Sigmoid colon (tissue), 7 donors: ENCODE data around the gene SMAD9. TPM values are rescaled to one million over a fixed set of nuclear protein-coding genes. Genes with fewer than 3 reads are reported as not detected.

Experiments used
- DNase-seq: peaks from one replicate; pipeline ENCODE4 v3.0.0-alpha.2; 2019
- H3K27ac ChIP-seq, 4 donors: fragments of 200-600 bp; sonication (generic); one replicate each; pipeline ENCODE4 v1.5.1; 2016 to 2019; ENCODE audit warnings: mild to moderate bottlenecking in 1 of 4
- H3K27me3 ChIP-seq, 3 donors: fragments of 200-600 bp; sonication (generic); one replicate each; pipeline ENCODE4 v1.5.1; 2019; ENCODE audit warnings: mild to moderate bottlenecking in 1 of 3
- H3K36me3 ChIP-seq, 4 donors: fragments of 200-600 bp; sonication (generic); one replicate each; pipeline ENCODE4 v1.5.1; 2016 to 2019
- H3K4me1 ChIP-seq, 4 donors: fragments of 200-600 bp; sonication (generic); one replicate each; pipeline ENCODE4 v1.5.1; 2017 to 2019
- H3K4me3 ChIP-seq, 4 donors: fragments of 200-600 bp; sonication (generic); one replicate each; pipeline ENCODE4 v1.5.1; 2017 to 2019; ENCODE audit warnings: mild to moderate bottlenecking in 2 of 4, moderate library complexity in 1 of 4
- H3K9me3 ChIP-seq, 4 donors: fragments of 200-600 bp in 3 of 4; sonication (generic) in 3 of 4; one replicate each; pipeline versions ENCODE4 v1.5.1 to v1.6.1; 2013 to 2019
- EP300 ChIP-seq, 4 donors: sonication (generic); formaldehyde crosslinking; IDR thresholded peaks; one replicate each; pipeline ENCODE4 v1.6.1; 2017; ENCODE audit warnings: antibody characterized with exemption in 4 of 4
- POLR2A ChIP-seq, 2 donors: fragments of 450-650 bp; IDR thresholded peaks; one replicate each; pipeline ENCODE4 v1.6.1; 2016; ENCODE audit warnings: antibody characterized with exemption in 2 of 2, mild to moderate bottlenecking in 2 of 2, moderate library complexity in 2 of 2
- POLR2AphosphoS5 ChIP-seq, 4 donors: sonication (generic); formaldehyde crosslinking; IDR thresholded peaks; one replicate each; pipeline ENCODE4 v1.6.1; 2017; ENCODE audit warnings: antibody characterized with exemption in 4 of 4
- WGBS, 2 donors: extraction: QIAGEN DNeasy Blood & Tissue Kit; methylation state at CpG; one replicate each; pipeline ENCODE4 v1.1.7; 2013; 5-methylcytosine and 5-hydroxymethylcytosine counted together
- intact Hi-C: fragments of 100-400 bp; cut with DNase I; formaldehyde crosslinking; loops from one replicate; pipeline ENCODE4 v1.15.1; 2023
- polyA plus RNA-seq, 3 donors: library from polyadenylated mRNA; stranded (reverse); fragments of 200-250 nt; gene quantifications; one replicate each; pipeline ENCODE4 v1.2.3, GENCODE V29; 2013
- total RNA-seq, 4 donors: library from RNA; depleted of rRNA; stranded (reverse); fragments of >200 nt; gene quantifications; one replicate each; pipeline ENCODE4 v1.1.0, GENCODE V29; 2016
- TF ChIP-seq, protein P1 (sequence below), 4 experiments: fragments of 450-650 bp in 3 of 4; fragments of 200-600 bp in 1 of 4; IDR thresholded peaks; one replicate each; pipeline ENCODE4 v1.5.1; 2016 to 2019; ENCODE audit warnings: antibody characterized with exemption in 4 of 4, mild to moderate bottlenecking in 3 of 4, moderate library complexity in 2 of 4
- donor health status: healthy with polysubstance abuse.
- donor health status: Bipolar disorder and iron deficiency.
- donor health status: healthy.

Gene SMAD9
- total and polyA plus RNA-seq, 7 donors: 1.2 to 33.3 (median 21.7) TPM

DNA sequence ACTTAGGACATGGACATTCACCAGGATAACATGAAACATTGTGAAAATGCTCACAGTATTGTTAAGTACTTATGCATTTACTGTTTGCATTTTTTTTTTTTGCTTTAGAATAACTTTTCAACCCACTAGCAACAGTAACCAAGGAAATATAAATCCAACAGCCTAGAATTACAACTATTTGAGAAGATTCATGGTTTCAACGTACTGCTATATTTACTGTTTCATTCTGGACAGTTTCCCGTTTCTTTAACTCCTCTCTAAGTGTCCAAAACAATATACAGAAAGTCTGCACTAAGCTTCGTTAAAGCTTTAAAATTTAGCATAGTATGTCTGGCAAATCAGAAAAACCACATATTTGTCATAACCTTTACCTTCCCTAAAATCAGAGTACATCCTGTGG lies 2.7 kb downstream of the SMAD9 start:
- peaks cover 0 to 55% (median 41%) of the 10 kb centered on the region in 4 donors for H3K4me1 ChIP-seq
- DNase-seq: no peak
- intact Hi-C loops: loop anchor here (5.0 kb wide), 2 partner anchors 80 to 100 kb away; partner anchors contain the start of genes ALG5 and RFXAP
- H3K9me3 ChIP-seq: no peaks in the 10 kb centered on the region
- no peaks in the 10 kb centered on the region for H3K36me3 ChIP-seq
- TF ChIP-seq, protein P1, sequence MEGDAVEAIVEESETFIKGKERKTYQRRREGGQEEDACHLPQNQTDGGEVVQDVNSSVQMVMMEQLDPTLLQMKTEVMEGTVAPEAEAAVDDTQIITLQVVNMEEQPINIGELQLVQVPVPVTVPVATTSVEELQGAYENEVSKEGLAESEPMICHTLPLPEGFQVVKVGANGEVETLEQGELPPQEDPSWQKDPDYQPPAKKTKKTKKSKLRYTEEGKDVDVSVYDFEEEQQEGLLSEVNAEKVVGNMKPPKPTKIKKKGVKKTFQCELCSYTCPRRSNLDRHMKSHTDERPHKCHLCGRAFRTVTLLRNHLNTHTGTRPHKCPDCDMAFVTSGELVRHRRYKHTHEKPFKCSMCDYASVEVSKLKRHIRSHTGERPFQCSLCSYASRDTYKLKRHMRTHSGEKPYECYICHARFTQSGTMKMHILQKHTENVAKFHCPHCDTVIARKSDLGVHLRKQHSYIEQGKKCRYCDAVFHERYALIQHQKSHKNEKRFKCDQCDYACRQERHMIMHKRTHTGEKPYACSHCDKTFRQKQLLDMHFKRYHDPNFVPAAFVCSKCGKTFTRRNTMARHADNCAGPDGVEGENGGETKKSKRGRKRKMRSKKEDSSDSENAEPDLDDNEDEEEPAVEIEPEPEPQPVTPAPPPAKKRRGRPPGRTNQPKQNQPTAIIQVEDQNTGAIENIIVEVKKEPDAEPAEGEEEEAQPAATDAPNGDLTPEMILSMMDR (IDR thresholded peaks at IDR 0.05): no peak
- TF ChIP-seq POLR2AphosphoS5 (IDR thresholded peaks at IDR 0.05): no peak
- TF ChIP-seq EP300 (IDR thresholded peaks at IDR 0.05): no peak
- TF ChIP-seq POLR2A (IDR thresholded peaks at IDR 0.05): no peak
- H3K4me3 ChIP-seq: no peak overlapping the region
- H3K27me3 ChIP-seq: no peaks in the 10 kb centered on the region
- peak overlapping the region in 3 of 4 donors; percentile 89 for H3K27ac ChIP-seq
- 24 to 61% methylated on average over 3 of the region's 3 CpGs for WGBS, 2 donors

DNA sequence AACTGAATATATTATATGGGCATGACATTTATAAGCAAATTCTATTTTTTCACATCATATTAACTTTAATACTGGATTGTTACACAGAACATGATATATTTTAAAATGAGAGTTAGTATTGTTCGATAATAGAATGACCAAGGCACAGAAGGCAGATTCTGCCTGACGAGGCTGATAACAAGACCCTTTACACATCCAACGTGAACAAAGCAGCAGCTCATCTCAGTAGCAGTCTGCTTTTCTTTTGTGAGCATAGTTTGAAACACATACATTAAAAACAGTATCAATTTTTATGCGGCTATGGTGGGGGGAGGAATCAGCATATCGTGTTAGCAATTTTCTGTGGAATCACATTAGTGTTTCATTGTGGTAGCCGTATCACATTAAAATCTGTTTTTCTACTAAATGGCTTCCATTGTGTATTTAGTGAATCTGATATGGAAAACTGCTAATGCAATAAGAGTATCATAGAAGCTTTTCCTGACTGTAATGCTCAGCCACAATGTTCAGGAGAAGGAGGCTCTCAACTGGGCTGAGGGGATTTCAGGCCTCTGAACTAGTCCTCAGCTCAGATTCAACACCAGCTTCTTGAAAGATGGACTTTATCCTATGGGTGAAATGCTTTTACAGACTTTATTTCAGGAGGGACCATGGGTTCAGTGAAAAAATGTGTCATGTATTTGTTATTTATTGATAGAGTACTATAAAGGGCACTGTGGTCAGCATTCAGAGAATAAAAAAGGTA lies 4.0 kb downstream of the SMAD9 start:
- TF ChIP-seq POLR2AphosphoS5 (IDR thresholded peaks at IDR 0.05) (no peak), EP300 (IDR thresholded peaks at IDR 0.05) (no peak), POLR2A (IDR thresholded peaks at IDR 0.05) (no peak)
- TF ChIP-seq, protein P1 (IDR thresholded peaks at IDR 0.05): no peak
- 92 to 95% methylated on average over 6 of the region's 6 CpGs for WGBS, 2 donors
- no peak for DNase-seq
- H3K4me1 ChIP-seq: peaks cover 0 to 54% (median 39%) of the 10 kb centered on the region in 4 donors
- H3K27ac ChIP-seq: peak overlapping the region in 3 of 4 donors; percentile 89
- no peaks in the 10 kb centered on the region for H3K36me3 ChIP-seq
- H3K27me3 ChIP-seq: no peaks in the 10 kb centered on the region
- no peak overlapping the region for H3K4me3 ChIP-seq
- no peaks in the 10 kb centered on the region for H3K9me3 ChIP-seq
- intact Hi-C loops: loop anchor here (5.0 kb wide), 2 partner anchors 81 to 99 kb away; partner anchors contain the start of genes ALG5 and RFXAP

DNA sequence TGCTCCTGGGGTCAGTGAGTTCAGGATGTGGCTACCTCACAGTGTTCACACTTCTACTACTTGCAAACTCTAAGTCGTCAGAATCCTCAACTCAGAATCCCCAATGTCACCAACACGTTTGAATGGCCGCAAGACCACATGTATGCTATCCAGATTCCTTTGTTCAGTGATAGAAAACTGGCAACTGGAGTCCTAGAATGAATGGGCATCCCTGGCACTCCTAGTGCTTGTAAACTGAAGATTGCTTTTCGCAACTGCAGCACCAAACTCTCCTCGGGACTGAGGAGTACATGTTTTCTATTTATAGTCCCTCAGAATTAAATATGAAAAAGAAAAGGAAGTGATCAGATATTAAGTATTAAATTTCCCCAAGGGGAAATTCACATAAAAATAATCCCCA lies 4.9 kb downstream of the SMAD9 start:
- peak overlapping the region in 1 of 4 donors; percentile 2 for H3K27ac ChIP-seq
- WGBS, 2 donors: 73 to 75% methylated on average over 5 of the region's 5 CpGs
- H3K36me3 ChIP-seq: no peaks in the 10 kb centered on the region
- TF ChIP-seq POLR2A (IDR thresholded peaks at IDR 0.05): no peak
- no peak for TF ChIP-seq POLR2AphosphoS5 (IDR thresholded peaks at IDR 0.05)
- H3K4me3 ChIP-seq: no peak overlapping the region
- intact Hi-C loops: loop anchor here (5.0 kb wide), 2 partner anchors 82 to 98 kb away; partner anchors contain the start of genes ALG5 and RFXAP
- peaks cover 0 to 46% (median 33%) of the 10 kb centered on the region in 4 donors for H3K4me1 ChIP-seq
- DNase-seq: no peak
- H3K27me3 ChIP-seq: no peaks in the 10 kb centered on the region
- no peaks in the 10 kb centered on the region for H3K9me3 ChIP-seq

DNA sequence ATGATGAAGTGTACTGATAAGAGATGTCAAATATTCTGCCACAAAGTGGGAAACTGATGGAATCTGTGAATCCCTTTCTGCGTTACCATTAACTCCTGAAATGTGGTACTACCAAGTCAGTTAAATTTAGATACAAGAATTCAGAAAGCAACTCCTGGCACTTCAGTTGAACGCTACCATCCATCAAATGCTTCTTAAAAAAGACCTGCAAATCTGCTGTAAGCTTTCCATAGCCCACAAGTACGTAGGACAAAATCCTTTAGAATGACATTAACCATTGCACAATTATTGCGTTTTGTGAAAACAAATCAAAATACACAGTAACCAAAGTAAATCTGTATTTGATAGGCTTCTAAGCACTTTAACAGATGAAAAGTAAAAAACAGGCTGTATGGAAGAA lies 5.4 kb downstream of the SMAD9 start:
- DNase-seq: no peak
- peak overlapping the region in 1 of 4 donors; percentile 2 for H3K27ac ChIP-seq
- 90 to 93% methylated on average over 4 of the region's 4 CpGs for WGBS, 2 donors
- no peaks in the 10 kb centered on the region for H3K36me3 ChIP-seq
- no peaks in the 10 kb centered on the region for H3K27me3 ChIP-seq
- intact Hi-C loops: loop anchor here (5.0 kb wide), 2 partner anchors 83 to 97 kb away; partner anchors contain the start of genes ALG5 and RFXAP
- H3K9me3 ChIP-seq: no peaks in the 10 kb centered on the region
- H3K4me3 ChIP-seq: no peak overlapping the region
- TF ChIP-seq, protein P1 (IDR thresholded peaks at IDR 0.05): no peak
- no peak for TF ChIP-seq POLR2AphosphoS5 (IDR thresholded peaks at IDR 0.05)
- no peak for TF ChIP-seq EP300 (IDR thresholded peaks at IDR 0.05)
- no peak for TF ChIP-seq POLR2A (IDR thresholded peaks at IDR 0.05)
- peaks cover 0 to 46% (median 33%) of the 10 kb centered on the region in 4 donors for H3K4me1 ChIP-seq

DNA sequence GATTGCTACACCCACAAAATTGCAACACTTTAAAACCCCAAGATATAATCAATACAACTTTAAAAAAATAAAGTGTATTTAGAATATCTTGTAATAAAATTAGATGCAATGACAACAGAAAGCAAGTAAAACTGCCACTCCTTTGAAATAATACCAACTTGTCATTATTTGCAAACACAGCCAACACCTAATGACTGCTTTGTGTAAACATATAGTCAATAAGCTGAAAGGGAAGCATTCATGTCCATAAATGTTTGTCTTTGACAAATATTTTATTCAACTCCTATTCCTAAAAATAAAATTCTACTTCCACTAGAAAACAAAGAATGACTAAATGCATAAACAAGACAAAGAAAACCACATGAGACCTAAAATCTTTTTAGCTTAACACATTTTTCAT lies 6.6 kb downstream of the SMAD9 start:
- H3K9me3 ChIP-seq: no peaks in the 10 kb centered on the region
- peaks cover 0 to 42% (median 30%) of the 10 kb centered on the region in 4 donors for H3K4me1 ChIP-seq
- no peak overlapping the region for H3K27ac ChIP-seq
- no peak for TF ChIP-seq POLR2AphosphoS5 (IDR thresholded peaks at IDR 0.05)
- TF ChIP-seq, protein P1 (IDR thresholded peaks at IDR 0.05): no peak
- TF ChIP-seq POLR2A (IDR thresholded peaks at IDR 0.05): no peak
- TF ChIP-seq EP300 (IDR thresholded peaks at IDR 0.05): no peak
- H3K36me3 ChIP-seq: no peaks in the 10 kb centered on the region
- intact Hi-C loops: no loop called here
- no peaks in the 10 kb centered on the region for H3K27me3 ChIP-seq
- no peak overlapping the region for H3K4me3 ChIP-seq
- DNase-seq: no peak
